H1 (cell line): Measurements from ENCODE around the gene SBF1. TPM values are rescaled to one million over a fixed set of nuclear protein-coding genes. Genes with fewer than 3 reads are reported as not detected.

Source experiments
- CTCF ChIP-seq, 3 experiments: IDR thresholded peaks; 1 replicate in 2 of 3; 2 replicates in 1 of 3; pipeline versions ENCODE4 v1.5.1 to v1.6.1; 2011; ENCODE audit warnings: low read length in 3 of 3, mild to moderate bottlenecking in 3 of 3, inconsistent platforms in 2 of 3, low read depth in 1 of 3, moderate library complexity in 1 of 3; ENCODE audit not compliant: insufficient read depth in 1 of 3; ENCODE audit errors: control extremely low read depth in 1 of 3
- polyA plus RNA-seq, 7 experiments: library from polyadenylated mRNA; depleted of rRNA in 3 of 7; stranded (reverse) in 5 of 7; unstranded in 2 of 7; fragments of >200 nt in 5 of 7; fragments of 200-250 nt in 2 of 7; gene quantifications; 1 replicate in 5 of 7; 2 replicates in 1 of 7; 4 replicates in 1 of 7; pipeline versions ENCODE4 v1.2.1 to v1.2.3, GENCODE V29; 2011 to 2013; ENCODE audit warnings: missing spikeins in 2 of 7, mixed read lengths in 2 of 7
- total RNA-seq: library from RNA; stranded (reverse); fragmentation: NEBNext Ultra II Directional; extraction: Animal tissue kit (Norgen Biotek cat#: 25700); gene quantifications from 2 replicates; pipeline ENCODE4 v1.2.1, GENCODE V29; 2021
- TF ChIP-seq, protein P1 (sequence below): fragments of 300-600 bp; sonication (generic); IDR thresholded peaks from 2 replicates; pipeline ENCODE4 v1.7.1; 2012; ENCODE audit warnings: low read length, moderate library complexity, mild to moderate bottlenecking, inconsistent platforms; ENCODE audit not compliant: insufficient replicate concordance

Gene SBF1
- total and polyA plus RNA-seq, 2 of the 8 experiments (the other 6 are each of a cell fraction or from before 2014, with no cell fraction given) = 29.1 to 71.5 TPM

- TF ChIP-seq, protein P1, sequence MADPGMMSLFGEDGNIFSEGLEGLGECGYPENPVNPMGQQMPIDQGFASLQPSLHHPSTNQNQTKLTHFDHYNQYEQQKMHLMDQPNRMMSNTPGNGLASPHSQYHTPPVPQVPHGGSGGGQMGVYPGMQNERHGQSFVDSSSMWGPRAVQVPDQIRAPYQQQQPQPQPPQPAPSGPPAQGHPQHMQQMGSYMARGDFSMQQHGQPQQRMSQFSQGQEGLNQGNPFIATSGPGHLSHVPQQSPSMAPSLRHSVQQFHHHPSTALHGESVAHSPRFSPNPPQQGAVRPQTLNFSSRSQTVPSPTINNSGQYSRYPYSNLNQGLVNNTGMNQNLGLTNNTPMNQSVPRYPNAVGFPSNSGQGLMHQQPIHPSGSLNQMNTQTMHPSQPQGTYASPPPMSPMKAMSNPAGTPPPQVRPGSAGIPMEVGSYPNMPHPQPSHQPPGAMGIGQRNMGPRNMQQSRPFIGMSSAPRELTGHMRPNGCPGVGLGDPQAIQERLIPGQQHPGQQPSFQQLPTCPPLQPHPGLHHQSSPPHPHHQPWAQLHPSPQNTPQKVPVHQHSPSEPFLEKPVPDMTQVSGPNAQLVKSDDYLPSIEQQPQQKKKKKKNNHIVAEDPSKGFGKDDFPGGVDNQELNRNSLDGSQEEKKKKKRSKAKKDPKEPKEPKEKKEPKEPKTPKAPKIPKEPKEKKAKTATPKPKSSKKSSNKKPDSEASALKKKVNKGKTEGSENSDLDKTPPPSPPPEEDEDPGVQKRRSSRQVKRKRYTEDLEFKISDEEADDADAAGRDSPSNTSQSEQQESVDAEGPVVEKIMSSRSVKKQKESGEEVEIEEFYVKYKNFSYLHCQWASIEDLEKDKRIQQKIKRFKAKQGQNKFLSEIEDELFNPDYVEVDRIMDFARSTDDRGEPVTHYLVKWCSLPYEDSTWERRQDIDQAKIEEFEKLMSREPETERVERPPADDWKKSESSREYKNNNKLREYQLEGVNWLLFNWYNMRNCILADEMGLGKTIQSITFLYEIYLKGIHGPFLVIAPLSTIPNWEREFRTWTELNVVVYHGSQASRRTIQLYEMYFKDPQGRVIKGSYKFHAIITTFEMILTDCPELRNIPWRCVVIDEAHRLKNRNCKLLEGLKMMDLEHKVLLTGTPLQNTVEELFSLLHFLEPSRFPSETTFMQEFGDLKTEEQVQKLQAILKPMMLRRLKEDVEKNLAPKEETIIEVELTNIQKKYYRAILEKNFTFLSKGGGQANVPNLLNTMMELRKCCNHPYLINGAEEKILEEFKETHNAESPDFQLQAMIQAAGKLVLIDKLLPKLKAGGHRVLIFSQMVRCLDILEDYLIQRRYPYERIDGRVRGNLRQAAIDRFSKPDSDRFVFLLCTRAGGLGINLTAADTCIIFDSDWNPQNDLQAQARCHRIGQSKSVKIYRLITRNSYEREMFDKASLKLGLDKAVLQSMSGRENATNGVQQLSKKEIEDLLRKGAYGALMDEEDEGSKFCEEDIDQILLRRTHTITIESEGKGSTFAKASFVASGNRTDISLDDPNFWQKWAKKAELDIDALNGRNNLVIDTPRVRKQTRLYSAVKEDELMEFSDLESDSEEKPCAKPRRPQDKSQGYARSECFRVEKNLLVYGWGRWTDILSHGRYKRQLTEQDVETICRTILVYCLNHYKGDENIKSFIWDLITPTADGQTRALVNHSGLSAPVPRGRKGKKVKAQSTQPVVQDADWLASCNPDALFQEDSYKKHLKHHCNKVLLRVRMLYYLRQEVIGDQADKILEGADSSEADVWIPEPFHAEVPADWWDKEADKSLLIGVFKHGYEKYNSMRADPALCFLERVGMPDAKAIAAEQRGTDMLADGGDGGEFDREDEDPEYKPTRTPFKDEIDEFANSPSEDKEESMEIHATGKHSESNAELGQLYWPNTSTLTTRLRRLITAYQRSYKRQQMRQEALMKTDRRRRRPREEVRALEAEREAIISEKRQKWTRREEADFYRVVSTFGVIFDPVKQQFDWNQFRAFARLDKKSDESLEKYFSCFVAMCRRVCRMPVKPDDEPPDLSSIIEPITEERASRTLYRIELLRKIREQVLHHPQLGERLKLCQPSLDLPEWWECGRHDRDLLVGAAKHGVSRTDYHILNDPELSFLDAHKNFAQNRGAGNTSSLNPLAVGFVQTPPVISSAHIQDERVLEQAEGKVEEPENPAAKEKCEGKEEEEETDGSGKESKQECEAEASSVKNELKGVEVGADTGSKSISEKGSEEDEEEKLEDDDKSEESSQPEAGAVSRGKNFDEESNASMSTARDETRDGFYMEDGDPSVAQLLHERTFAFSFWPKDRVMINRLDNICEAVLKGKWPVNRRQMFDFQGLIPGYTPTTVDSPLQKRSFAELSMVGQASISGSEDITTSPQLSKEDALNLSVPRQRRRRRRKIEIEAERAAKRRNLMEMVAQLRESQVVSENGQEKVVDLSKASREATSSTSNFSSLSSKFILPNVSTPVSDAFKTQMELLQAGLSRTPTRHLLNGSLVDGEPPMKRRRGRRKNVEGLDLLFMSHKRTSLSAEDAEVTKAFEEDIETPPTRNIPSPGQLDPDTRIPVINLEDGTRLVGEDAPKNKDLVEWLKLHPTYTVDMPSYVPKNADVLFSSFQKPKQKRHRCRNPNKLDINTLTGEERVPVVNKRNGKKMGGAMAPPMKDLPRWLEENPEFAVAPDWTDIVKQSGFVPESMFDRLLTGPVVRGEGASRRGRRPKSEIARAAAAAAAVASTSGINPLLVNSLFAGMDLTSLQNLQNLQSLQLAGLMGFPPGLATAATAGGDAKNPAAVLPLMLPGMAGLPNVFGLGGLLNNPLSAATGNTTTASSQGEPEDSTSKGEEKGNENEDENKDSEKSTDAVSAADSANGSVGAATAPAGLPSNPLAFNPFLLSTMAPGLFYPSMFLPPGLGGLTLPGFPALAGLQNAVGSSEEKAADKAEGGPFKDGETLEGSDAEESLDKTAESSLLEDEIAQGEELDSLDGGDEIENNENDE = no peak
- peak; percentile 36 to 66 (median 65) for TF ChIP-seq CTCF (IDR thresholded peaks at IDR 0.05; ENCODE audit: control extremely low read depth in 1 of 3, insufficient read depth in 1 of 3, low read depth in 1 of 3, low read length in 3 of 3)
These were observed 1.7 kb downstream of the SBF1 start (continued) for GRCh38 chr22:50473088-50473487.
